HL-60 (cell line): Measurements from ENCODE around the gene KCNJ14.

Experiments used
- GABPA ChIP-seq: IDR thresholded peaks from 2 replicates; pipeline ENCODE4 v1.6.1; 2012; ENCODE audit warnings: low read depth
- POLR2AphosphoS5 ChIP-seq: IDR thresholded peaks from 2 replicates; pipeline ENCODE4 v1.6.1; 2012; ENCODE audit warnings: low read depth
- SPI1 ChIP-seq: IDR thresholded peaks from 2 replicates; pipeline ENCODE4 v1.6.1; 2012; ENCODE audit warnings: low read depth, mild to moderate bottlenecking, borderline replicate concordance
- TF ChIP-seq, protein P1 (sequence below): IDR thresholded peaks from one replicate; pipeline ENCODE4 v1.5.1; 2011; ENCODE audit warnings: low read length, control low read depth, inconsistent platforms; ENCODE audit not compliant: insufficient read depth
- TF ChIP-seq, protein P2 (sequence below): IDR thresholded peaks from 2 replicates; pipeline ENCODE4 v1.6.1; 2012; ENCODE audit warnings: low read depth; ENCODE audit not compliant: insufficient replicate concordance

DNA sequence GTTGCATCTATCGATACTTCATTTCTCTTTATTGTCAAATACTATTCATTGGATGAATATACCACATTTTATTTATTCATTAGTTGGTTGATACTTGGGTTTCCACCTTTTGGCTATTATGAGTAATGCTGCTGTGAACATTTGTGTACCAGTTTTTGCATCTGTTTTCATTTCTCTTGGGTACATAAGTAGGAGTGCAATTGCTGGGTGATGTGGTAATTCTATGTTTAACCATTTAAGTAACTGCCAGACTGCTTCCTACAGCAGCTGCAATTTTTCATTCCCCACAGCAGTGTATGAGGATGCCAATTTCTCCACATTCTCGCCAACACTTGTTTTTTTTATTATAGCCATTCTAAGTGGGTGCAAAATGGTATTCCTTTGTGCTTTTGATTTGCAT is 2.6 kb downstream of the KCNJ14 start:
- TF ChIP-seq, protein P1, sequence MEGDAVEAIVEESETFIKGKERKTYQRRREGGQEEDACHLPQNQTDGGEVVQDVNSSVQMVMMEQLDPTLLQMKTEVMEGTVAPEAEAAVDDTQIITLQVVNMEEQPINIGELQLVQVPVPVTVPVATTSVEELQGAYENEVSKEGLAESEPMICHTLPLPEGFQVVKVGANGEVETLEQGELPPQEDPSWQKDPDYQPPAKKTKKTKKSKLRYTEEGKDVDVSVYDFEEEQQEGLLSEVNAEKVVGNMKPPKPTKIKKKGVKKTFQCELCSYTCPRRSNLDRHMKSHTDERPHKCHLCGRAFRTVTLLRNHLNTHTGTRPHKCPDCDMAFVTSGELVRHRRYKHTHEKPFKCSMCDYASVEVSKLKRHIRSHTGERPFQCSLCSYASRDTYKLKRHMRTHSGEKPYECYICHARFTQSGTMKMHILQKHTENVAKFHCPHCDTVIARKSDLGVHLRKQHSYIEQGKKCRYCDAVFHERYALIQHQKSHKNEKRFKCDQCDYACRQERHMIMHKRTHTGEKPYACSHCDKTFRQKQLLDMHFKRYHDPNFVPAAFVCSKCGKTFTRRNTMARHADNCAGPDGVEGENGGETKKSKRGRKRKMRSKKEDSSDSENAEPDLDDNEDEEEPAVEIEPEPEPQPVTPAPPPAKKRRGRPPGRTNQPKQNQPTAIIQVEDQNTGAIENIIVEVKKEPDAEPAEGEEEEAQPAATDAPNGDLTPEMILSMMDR, result no peak
- no peak for TF ChIP-seq SPI1
- TF ChIP-seq, protein P2, sequence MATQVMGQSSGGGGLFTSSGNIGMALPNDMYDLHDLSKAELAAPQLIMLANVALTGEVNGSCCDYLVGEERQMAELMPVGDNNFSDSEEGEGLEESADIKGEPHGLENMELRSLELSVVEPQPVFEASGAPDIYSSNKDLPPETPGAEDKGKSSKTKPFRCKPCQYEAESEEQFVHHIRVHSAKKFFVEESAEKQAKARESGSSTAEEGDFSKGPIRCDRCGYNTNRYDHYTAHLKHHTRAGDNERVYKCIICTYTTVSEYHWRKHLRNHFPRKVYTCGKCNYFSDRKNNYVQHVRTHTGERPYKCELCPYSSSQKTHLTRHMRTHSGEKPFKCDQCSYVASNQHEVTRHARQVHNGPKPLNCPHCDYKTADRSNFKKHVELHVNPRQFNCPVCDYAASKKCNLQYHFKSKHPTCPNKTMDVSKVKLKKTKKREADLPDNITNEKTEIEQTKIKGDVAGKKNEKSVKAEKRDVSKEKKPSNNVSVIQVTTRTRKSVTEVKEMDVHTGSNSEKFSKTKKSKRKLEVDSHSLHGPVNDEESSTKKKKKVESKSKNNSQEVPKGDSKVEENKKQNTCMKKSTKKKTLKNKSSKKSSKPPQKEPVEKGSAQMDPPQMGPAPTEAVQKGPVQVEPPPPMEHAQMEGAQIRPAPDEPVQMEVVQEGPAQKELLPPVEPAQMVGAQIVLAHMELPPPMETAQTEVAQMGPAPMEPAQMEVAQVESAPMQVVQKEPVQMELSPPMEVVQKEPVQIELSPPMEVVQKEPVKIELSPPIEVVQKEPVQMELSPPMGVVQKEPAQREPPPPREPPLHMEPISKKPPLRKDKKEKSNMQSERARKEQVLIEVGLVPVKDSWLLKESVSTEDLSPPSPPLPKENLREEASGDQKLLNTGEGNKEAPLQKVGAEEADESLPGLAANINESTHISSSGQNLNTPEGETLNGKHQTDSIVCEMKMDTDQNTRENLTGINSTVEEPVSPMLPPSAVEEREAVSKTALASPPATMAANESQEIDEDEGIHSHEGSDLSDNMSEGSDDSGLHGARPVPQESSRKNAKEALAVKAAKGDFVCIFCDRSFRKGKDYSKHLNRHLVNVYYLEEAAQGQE, result no peak
- no peak for TF ChIP-seq GABPA
- no peak for TF ChIP-seq POLR2AphosphoS5
